Adrenal gland (tissue), 5 donors: ENCODE measurements around the gene TMEM107.

Experiments
- POLR2A ChIP-seq, 2 donors: fragments of 450-650 bp; IDR thresholded peaks; one replicate each; pipeline ENCODE4 v1.6.1; 2017; ENCODE audit warnings: antibody characterized with exemption in 2 of 2, mild to moderate bottlenecking in 2 of 2, moderate library complexity in 1 of 2
- TF ChIP-seq, protein P1 (sequence below), 6 experiments: fragments of 450-650 bp in 4 of 6; fragments of 200-600 bp in 2 of 6; sonication (generic) in 1 of 6; IDR thresholded peaks; 1 replicate in 5 of 6; 2 replicates in 1 of 6; pipeline versions ENCODE4 v1.5.1 to v1.8.0; 2016 to 2021; ENCODE audit warnings: antibody characterized with exemption in 6 of 6, mild to moderate bottlenecking in 2 of 6, moderate library complexity in 1 of 6
- donor health status: DM: no; HTN: no; CAD: no.

DNA sequence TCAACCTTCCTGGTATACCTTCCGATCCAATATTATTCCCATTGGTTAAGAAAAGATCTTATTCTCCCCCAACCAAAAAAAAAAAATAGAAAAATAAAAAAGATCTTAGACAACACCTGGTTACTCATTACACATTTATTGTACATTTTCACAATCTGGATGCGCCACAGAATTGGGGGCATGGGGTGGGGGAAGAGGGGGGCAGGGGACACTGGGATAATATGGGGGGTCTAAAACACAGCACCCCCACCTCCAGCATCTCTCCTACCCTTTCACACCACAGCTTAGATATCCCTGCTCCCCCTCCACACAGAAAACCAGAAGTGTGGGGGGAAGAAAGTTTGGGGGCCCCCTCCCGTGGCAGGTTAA lies 17.2 kb downstream of the TMEM107 start:
- TF ChIP-seq, protein P1, sequence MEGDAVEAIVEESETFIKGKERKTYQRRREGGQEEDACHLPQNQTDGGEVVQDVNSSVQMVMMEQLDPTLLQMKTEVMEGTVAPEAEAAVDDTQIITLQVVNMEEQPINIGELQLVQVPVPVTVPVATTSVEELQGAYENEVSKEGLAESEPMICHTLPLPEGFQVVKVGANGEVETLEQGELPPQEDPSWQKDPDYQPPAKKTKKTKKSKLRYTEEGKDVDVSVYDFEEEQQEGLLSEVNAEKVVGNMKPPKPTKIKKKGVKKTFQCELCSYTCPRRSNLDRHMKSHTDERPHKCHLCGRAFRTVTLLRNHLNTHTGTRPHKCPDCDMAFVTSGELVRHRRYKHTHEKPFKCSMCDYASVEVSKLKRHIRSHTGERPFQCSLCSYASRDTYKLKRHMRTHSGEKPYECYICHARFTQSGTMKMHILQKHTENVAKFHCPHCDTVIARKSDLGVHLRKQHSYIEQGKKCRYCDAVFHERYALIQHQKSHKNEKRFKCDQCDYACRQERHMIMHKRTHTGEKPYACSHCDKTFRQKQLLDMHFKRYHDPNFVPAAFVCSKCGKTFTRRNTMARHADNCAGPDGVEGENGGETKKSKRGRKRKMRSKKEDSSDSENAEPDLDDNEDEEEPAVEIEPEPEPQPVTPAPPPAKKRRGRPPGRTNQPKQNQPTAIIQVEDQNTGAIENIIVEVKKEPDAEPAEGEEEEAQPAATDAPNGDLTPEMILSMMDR (IDR thresholded peaks at IDR 0.05): no peak
- TF ChIP-seq POLR2A (IDR thresholded peaks at IDR 0.05): no peak
